Activated CD4-positive, alpha-beta T cell treated with anti-CD3 and anti-CD28 coated beads for 1 hour (primary cell): ENCODE data around the gene RCCD1.
"Not testable (repeated sequence)": the region's sequence is repeated elsewhere in the genome, so short reads cannot be mapped to it uniquely, and the experiment has no call there.

Source experiments
- DNase-seq: peaks from one replicate; pipeline ENCODE4 v3.0.0-alpha.2; 2020

RCCD1 gene, protein sequence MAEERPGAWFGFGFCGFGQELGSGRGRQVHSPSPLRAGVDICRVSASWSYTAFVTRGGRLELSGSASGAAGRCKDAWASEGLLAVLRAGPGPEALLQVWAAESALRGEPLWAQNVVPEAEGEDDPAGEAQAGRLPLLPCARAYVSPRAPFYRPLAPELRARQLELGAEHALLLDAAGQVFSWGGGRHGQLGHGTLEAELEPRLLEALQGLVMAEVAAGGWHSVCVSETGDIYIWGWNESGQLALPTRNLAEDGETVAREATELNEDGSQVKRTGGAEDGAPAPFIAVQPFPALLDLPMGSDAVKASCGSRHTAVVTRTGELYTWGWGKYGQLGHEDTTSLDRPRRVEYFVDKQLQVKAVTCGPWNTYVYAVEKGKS

DNA sequence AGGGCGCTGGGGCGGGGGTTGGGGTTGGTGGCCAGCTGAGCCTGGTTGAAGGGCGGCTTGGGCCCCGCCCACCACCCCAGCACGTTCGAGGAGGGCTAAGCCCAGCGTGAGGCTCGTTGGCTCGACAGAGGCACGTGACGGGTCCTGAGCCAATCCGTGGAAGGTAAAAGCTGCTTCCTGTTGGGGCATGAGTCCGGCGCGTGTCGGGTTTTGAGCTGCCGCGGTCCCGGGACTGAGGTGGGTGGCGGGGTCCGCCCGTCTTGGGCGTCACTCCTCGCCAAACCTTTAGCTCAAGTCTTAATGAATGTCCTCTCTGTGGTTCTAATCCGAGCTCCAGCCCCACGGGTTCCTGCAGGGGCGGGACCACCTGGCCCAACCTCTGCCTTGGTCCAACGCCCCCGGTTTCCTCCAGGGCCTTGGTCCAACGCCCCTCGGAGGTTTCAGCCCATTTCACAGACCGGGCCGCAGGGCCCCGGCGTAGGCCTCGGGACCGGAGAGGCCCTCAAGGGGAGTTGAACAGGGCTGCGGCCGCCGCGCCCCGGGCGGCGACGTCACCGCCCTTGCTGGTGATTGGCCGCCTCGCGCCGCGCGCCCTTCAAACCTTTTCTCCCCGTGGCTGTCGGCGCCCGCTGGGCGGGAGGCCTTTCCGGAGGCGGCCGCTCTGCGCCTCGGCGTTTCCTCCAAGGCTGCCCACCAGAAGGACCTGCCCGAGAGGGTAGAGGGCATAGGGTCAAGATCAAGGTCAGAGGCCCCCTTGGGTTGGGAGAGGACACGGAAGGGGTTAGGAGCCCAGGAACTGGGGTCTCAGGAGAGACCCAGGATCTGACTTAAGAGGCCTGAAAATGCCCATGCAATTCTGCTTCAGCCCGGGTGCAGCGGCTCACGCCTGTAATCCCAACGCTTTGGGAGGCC is at the start of gene RCCD1:
TSS of gene RCCD1 (plus strand) at position 173 of the 912 bp plus-strand sequence. CDS start 1,851 bp downstream, outside the sequence.
- peak; percentile 76 for DNase-seq

DNA sequence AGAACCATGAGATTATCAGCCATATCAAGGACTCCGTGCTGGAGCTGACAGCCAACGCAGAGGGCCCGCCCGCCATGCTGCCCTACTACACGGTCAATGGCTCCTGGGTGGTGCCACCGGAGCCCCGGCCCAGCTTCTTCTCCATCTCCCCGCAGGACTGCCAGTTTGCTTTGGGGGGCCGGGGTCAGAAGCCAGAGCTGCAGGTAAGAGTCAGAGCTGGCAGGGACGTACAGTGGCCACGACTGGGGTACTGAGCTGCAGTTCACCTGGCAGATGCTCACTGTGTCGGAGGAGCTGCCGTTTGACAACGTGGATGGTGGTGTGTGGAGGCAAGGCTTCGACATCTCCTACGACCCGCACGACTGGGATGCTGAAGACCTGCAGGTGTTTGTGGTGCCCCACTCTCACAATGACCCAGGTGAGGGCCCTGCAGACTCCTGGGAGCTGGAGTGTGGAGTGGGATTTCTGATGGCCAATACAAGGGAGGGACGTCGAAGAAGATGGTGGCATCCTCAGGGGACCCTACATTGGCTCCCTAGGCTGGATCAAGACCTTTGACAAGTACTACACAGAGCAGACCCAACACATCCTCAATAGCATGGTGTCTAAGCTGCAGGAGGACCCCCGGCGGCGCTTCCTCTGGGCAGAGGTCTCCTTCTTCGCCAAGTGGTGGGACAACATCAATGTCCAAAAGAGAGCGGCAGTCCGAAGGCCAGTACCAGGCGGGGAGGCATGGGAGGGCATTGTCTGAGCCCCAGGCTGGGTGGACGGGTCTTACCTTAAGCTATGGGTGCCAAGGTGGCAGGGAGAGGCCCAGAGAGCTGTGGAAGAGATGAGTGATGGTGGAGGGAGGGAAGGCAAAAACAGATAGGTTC is 49.1 kb upstream of the RCCD1 start:
- no peak for DNase-seq

DNA sequence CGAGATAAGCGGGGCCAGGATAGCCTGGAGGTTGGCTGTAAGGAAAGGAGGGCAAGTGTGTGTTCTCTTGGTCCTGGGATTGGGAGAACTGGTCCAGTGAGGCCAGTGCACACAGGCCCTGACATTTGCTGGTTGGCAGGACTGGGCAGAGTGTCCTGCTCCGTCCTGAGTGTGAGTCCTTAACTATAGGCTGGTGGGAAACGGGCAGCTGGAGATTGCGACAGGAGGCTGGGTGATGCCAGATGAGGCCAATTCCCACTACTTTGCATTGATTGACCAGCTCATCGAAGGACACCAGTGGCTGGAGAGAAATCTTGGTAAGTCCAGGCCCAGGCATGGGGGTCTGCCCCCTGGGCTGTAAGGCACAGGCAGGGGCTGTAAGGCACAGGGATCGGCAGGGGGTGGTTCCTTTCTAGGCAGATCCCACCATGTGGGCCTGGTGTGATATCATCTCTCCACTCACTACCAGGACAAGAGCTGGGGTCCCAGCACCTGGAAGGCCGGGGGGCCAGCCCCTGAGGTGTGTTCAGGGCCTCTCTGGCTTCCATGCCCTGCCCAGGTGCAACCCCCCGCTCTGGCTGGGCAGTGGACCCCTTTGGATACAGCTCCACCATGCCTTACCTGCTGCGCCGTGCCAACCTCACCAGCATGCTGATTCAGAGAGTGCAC is 48.4 kb upstream of the RCCD1 start:
- DNase-seq = no peak

DNA sequence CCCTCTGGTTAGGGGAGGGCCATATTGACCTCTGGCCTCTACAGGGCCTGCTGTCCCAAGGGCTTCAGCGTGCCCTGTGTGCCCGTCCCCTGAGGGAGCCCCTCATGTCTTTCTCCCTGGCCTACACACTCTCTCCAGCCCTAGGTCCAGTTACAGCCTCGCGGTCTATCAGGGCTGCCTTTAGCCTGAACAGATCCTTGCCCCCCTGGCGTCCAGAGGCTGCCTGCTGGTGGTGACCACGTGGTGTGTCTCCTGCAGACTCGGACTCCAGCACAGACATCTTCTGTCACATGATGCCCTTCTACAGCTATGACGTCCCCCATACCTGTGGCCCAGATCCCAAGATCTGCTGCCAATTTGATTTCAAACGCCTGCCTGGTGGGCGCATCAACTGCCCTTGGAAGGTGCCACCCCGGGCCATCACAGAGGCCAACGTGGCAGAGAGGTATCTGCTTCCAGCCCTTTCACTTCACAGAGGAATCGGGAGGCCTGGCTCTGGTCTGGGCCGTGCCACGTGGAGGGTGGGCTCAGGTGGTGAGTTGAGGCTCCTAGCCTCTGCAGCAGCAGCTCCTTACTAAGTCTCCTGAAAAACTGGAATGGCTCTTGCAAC is 47.5 kb upstream of the RCCD1 start:
- DNase-seq = no peak

DNA sequence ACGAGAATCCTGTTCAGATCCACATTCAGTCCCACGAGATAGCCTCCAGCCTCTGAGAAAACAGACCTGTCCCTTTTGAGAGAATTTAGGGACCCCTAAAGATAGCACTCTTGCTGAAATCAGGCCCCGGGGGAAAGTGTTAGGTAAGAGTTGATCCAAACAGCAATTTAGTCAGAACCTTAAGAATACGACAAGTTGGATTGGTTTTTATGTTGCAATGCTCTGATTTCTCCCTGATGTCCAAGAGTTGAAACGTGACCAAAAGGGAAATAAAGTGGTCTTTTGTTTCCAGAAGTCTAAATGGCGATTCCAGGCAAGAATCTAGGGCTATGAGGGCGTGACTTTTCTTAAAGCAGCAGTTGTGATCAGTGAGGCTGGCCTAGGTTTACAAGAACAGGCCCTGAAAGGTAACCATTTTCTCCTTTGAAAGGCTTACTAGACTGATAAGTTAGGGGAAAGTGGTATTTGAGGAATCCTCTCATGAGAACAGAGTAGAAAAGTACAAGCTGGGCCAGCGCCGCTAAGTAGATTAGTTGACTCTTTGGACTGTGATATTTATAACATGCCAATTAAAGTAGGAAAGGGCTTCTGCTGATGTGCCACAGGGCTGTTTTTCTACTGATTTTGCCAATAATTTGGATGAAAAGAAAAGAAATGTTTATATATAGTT is 46.7 kb upstream of the RCCD1 start:
- DNase-seq = no peak

DNA sequence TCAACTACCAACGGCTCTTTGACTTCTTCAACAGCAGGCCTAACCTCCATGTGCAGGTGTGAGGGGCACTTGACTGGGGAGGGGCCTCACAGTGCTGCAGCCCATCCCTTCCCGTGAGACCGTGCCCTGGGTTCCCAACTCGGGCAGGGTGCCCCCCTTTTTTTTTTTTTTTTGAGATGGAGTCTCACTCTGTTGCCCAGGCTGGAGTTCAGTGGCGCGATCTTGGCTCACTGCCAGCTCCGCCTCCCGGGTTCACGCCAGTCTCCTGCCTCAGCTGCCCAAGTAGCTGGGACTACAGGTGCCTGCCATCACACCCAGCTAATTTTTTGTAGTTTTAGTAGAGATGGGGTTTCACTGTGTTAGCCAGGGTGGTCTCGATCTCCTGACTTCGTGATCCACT is 45.2 kb upstream of the RCCD1 start:
- DNase-seq = not testable (repeated sequence)

DNA sequence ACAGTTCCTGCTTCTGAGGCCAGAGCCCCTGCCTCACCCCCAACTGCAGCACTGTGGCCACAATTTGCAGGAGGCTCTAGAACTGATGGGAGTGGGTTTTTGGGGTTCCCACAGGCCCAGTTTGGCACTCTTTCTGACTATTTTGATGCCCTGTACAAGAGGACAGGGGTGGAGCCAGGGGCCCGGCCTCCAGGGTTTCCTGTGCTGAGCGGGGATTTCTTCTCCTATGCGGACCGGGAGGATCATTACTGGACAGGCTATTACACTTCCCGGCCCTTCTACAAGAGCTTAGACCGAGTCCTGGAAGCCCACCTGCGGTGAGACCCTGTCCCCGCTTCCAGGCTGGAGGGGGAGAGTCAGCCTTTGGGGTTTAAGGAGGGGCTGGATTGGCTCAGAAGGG is 44.7 kb upstream of the RCCD1 start:
- no peak for DNase-seq

DNA sequence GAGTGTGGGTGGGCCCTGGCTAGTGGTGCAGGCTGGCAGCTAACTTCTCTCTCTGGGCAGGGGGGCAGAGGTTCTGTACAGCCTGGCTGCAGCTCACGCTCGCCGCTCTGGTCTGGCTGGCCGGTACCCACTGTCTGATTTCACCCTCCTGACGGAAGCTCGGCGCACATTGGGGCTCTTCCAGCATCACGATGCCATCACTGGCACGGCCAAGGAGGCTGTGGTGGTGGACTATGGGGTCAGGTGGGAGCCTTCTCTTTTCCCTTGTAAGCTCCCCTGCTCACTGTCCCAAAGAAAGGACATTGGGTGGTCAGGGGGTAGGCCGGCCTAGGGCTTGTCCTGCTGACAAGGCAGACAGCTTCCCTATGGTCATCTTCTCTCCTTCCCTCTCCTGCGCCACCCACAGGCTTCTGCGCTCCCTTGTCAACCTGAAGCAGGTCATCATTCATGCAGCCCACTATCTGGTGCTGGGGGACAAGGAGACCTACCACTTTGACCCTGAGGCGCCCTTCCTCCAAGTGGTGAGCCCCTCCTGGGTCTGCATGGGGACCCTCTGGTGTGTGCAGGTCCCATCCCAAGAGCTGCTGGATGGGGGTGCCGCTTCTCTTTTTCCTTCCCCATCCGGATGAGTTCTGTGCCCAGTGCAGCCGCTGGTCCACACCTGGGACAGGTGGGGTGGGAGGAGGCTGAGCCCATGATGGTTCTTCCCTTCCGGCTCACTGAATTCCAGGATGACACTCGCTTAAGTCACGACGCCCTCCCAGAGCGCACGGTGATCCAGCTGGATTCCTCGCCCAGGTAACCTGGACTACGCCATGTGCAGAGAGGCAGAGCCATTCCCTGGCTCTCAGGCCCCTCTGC is 44.0 kb upstream of the RCCD1 start:
- DNase-seq = no peak

DNA sequence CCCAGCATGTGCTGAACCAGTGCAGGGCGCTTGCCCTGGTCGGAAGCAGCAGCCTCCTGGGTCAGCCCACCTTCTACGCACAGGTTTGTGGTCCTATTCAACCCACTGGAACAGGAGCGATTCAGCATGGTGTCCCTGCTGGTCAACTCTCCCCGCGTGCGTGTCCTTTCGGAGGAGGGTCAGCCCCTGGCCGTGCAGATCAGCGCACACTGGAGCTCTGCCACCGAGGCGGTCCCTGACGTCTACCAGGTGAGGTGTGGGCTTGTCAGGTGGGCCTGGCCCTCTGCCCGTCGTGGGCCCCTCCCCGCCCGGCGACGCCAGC is 43.4 kb upstream of the RCCD1 start:
- no peak for DNase-seq

DNA sequence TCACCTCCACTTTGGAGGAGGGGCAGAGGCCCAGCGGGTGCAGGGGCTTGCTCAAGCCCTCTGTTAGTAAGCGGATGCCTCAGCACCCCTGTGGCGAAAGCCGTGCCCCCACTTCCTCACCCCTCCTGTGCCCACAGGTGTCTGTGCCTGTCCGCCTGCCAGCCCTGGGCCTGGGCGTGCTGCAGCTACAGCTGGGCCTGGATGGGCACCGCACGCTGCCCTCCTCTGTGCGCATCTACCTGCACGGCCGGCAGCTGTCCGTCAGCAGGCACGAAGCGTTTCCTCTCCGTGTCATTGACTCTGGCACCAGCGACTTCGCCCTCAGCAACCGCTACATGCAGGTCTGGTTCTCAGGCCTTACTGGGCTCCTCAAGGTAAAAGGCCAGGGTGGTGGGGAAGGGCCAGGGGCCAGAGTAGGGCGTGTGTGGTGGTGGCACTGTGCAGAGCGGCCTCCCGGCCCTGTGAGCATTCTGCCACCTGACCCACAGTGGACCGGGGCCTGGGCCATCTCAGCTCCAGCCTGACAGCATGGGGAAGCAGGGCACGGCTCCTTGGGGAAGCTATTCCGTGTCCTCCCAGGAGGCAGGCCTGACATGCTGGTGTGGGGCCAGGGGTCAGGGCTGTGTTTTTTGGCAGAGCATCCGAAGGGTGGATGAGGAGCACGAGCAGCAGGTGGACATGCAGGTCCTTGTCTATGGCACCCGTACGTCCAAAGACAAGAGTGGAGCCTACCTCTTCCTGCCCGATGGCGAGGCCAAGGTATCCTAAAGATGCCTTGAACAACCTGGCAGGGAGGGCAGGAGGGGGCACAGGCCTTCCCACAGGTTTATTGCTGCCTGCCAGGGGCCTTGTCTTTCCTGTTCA is 42.5 kb upstream of the RCCD1 start:
- no peak for DNase-seq

DNA sequence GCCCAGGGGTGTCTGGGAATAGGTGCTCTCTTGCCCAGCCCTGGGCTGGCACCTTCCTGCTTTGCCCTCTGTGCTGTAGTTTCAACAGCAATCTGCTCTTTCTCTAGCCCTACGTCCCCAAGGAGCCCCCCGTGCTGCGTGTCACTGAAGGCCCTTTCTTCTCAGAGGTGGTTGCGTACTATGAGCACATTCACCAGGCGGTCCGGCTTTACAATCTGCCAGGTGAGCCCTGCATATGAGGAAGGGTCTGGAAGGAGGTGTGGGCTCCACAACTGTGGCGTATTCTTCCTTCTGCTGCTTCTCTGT is 42.0 kb upstream of the RCCD1 start:
- DNase-seq = no peak

DNA sequence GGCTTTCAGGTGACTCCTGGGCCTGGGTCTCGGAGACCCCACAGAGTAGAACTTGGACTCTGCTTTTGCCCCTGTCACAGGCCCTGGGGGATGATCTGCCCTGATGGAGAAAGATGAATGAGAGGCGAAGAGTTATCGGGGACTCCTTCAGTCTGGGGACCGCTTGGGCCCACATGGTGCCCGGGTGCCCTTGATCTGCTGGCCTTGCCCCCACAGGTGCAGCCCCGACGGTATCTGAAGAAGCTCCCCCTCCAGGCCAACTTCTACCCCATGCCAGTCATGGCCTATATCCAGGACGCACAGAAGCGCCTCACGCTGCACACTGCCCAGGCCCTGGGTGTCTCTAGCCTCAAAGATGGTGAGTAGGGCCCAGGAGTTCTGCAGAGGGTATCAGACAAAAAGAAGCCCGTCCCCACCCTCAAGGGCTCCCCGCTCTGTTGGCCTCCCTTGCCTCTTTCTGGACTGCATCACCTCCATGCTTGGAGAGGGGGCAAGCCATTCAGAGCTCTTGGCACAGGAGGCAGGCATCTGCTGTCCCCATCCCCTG is 41.2 kb upstream of the RCCD1 start:
- no peak for DNase-seq

DNA sequence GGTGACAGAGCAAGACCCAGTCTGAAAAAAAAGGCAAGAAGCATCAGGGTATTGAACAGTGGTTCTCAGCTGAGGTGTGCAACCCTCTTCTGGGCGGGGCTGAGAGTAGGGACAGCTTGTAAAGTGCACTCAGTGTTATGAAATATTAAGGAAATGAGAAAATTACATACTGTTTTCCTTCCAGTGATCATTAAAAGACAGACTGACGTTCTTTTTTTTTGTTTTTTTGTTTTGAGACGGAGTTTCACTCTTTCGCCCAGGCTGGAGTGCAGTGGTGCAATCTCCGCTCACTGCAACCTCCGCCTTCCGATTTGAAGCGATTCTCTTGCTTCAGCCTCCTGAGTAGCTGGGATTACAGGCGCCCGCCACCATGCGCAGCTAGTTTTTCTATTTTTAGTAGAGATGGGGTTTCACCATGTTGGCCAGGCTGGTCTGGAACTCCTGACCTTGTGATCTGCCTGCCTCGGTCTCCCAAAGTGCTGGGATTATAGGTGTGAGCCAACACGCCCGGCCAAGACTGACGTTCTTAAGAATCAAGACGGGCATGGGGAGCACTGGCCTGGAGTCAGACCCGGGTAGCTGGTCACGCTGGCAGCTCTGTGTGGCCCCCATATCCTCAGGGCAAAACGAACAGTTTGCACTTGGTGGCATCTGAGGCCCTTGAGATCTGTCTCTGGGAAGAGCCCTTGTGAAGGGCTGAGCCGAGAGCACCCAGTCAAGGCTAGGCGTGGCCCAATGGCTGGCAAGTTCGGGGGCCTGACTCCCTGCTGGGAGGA is 40.2 kb upstream of the RCCD1 start:
- no peak for DNase-seq

DNA sequence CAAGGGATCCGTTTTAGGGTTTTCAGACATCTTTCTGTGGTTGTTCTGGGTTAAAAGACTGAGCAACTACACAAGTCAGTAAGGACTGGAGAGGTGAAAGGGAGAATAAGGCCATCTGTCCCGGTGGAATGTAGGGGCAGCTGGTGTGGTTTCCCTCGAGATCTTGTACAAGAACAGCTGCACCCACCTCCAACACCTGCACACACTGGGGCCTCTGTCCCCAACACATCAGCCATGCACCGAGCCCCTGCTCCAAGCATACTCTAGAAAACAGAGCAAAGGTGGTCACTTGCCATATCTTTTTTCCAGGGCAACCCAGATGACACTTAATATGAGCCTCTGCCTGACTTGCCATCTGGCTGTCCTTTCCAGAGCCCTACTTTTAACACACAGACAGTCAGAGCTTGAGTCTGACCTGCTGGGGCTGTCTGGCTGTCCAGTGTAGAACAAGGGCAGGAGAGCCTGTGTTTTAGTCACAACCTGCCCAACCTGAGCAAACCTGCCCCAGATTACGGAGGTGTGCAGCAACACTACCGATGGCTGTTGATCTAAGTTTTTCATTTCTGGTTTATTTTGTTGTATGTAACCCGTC is 39.4 kb upstream of the RCCD1 start:
- no peak for DNase-seq

DNA sequence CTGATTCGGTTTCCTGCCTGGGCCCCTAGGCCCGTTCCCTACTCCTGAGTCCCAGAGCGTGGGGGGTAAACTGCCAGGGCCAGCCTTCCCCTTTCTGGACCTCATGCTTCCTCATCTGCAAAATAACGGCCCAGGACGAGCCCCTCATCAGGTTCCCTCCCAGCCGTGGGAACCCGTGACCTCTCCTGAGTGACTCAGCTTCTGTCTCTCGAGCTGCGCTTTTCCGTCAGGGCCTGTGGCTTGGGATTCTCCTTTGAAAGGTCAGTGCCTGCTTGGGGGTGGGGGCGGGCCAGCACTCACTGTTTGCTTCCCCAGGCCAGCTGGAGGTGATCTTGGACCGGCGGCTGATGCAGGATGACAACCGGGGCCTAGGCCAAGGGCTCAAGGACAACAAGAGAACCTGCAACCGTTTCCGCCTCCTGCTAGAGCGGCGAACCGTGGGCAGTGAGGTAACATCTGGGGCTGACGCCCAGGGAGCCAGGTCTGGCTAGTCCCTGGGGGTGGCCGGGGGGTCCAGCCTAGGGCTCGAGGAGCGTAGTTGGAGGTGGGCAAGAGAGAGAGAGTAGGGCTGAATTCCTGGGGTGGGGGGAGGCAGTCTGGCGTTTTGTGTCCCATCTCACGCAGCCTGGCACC is 38.8 kb upstream of the RCCD1 start:
- DNase-seq = no peak

DNA sequence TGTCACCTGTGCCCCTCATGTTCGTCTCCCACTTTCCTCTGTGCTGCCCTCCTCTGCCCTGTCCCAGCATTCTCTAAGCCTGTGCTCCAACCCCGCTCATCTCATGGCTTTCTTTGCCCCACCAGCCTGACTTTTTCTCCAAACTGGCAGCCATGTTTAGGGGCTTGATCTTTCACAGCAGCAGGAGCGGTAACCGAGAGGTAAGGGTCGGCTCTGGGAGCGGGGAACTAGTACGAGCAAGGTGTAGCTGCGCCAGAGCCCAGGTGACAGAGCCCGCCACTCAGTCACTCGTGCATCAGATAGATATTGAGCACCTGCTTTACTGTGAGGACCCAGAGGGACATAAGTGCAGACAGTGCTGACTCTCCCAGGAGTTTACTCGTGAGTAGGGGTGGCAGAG is 38.2 kb upstream of the RCCD1 start:
- DNase-seq = no peak

DNA sequence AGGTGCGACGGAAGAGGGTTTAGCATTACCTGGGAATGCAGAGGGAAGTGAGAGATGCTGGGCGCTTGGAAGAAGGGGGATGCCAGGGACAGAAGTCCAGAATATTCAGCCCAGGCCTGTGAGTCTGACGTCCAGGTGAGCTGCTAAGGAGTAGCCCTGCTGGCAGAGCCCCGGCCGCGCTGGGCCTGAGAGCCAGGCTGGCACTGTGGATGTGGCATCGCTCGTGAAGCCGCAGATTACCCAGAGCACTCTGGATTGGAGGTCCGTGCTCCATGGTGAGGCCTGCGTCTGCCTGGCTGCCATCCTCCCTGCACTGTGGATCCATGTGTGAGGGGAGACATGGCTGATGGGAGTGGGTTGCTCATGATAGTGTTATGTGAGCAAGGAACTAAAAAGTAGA is 37.1 kb upstream of the RCCD1 start:
- no peak for DNase-seq
